AG04450 (cell line): ENCODE measurements around the gene USPL1. TPM values are rescaled to one million over a fixed set of nuclear protein-coding genes. Genes with fewer than 3 reads are reported as not detected.
"Not testable (repeated sequence)": the region's sequence is repeated elsewhere in the genome, so short reads cannot be mapped to it uniquely, and the experiment has no call there.

ENCODE experiments used
- CTCF ChIA-PET: fragments of 300-600, 350-600 bp; formaldehyde crosslinking; extraction: SDS; loops from one replicate; lab custom pipeline; 2022; ENCODE audit warnings: antibody characterized with exemption, inconsistent platforms; lab: Charles Lee
- POLR2A ChIA-PET: fragments of 350-600 bp; formaldehyde crosslinking; extraction: SDS; loops from one replicate; lab custom pipeline; 2021; ENCODE audit warnings: antibody characterized with exemption, inconsistent platforms; lab: Yijun Ruan, JAX
- DNase-seq: peaks from one replicate; pipeline ENCODE4 v3.0.0-alpha.2; 2011; ENCODE audit warnings: low read depth, low spot score
- H3K27ac ChIP-seq: one replicate; pipeline ENCODE4 v1.5.1; 2012; ENCODE audit warnings: low read depth, low read length, control low read depth
- H3K27me3 ChIP-seq: one replicate; pipeline ENCODE4 v1.6.0; 2012; ENCODE audit warnings: low read length; ENCODE audit not compliant: control insufficient read depth, insufficient read depth
- H3K4me3 ChIP-seq: 2 replicates; pipeline ENCODE4 v1.5.1; 2011; ENCODE audit warnings: mild to moderate bottlenecking, low read depth, low read length, control low read depth
- H3K9me3 ChIP-seq: 2 replicates; pipeline ENCODE4 v1.5.1; 2012; ENCODE audit warnings: low read length; ENCODE audit not compliant: control insufficient read depth, insufficient read depth
- CTCF ChIP-seq: IDR thresholded peaks from 2 replicates; pipeline ENCODE4 v1.5.1; 2011; ENCODE audit warnings: low read depth, low read length, control low read depth, inconsistent platforms
- polyA plus RNA-seq: library from polyadenylated mRNA; depleted of rRNA; stranded (reverse); fragments of >200 nt; gene quantifications from 2 replicates; pipeline ENCODE4 v1.2.3, GENCODE V29; 2011

Gene USPL1
- polyA plus RNA-seq, 1 experiment, result 24.1 TPM

GRCh38 chr13:30601836-30602235 lies 15.9 kb upstream of the USPL1 start:
- H3K4me3 ChIP-seq, result no peak overlapping the region
- no peak for TF ChIP-seq CTCF
- no peak for DNase-seq
- ChIA-PET POLR2A (no interaction called here), CTCF (no interaction called here)
- no peaks in the 10 kb centered on the region for H3K27me3 ChIP-seq
- no peaks in the 10 kb centered on the region; the same call in 1 of the 2 replicates for H3K9me3 ChIP-seq
- H3K27ac ChIP-seq, result no peak overlapping the region

GRCh38 chr13:30605052-30605451 lies 12.7 kb upstream of the USPL1 start:
- TF ChIP-seq CTCF, result no peak
- ChIA-PET POLR2A (no interaction called here), CTCF (no interaction called here)
- Histone ChIP-seq H3K9me3 (no peaks in the 10 kb centered on the region; the same call in 1 of the 2 replicates), H3K27ac (no peak overlapping the region), H3K27me3 (no peaks in the 10 kb centered on the region), H3K4me3 (no peak overlapping the region)
- no peak for DNase-seq

- CTCF ChIA-PET, result interaction anchor here (1.7 to 3.6 kb wide), 2 partner anchors 438 to 475 kb away, joined by 4 to 16 read pairs; no protein-coding TSS in a partner anchor
- H3K27me3 ChIP-seq, H3K4me3 ChIP-seq, DNase-seq, H3K27ac ChIP-seq, H3K9me3 ChIP-seq, POLR2A ChIA-PET: not testable (repeated sequence)
These were observed 10.5 kb upstream of the USPL1 start for GRCh38 chr13:30607186-30607585.

GRCh38 chr13:30607908-30608307 lies 9.8 kb upstream of the USPL1 start:
- no peak overlapping the region for H3K27ac ChIP-seq
- no peak for TF ChIP-seq CTCF
- DNase-seq, result no peak
- H3K9me3 ChIP-seq, result no peaks in the 10 kb centered on the region; the same call in 1 of the 2 replicates
- CTCF ChIA-PET, result interaction anchor here (1.7 to 3.6 kb wide), 2 partner anchors 437 to 476 kb away, joined by 4 to 16 read pairs; no protein-coding TSS in a partner anchor
- POLR2A ChIA-PET, result no interaction called here
- H3K4me3 ChIP-seq, result no peak overlapping the region
- H3K27me3 ChIP-seq, result no peaks in the 10 kb centered on the region

DNA sequence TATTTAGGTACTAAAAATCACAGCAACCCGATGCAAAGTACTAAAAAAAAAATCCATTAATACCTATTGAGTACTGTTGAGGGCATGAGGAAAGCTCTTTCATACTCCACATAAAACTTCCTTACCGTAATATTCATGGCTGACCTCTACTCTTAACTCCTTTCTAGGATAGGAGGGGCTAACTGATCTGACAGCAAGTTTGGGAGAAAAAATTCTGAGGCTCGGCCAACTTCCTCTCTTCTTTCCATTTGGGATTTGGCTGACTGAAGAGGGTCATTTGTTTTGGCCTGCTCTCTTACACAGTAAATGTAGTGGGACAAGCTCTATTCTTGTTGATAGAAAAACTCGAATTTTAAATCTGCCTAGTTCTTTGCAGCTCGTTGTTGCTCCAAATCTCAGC lies 9.4 kb upstream of the USPL1 start:
- ChIA-PET CTCF (interaction anchor here (3.6 kb wide), 1 partner anchor 476 kb away, joined by 16 read pairs; no protein-coding TSS in a partner anchor), POLR2A (no interaction called here)

More for the DNA sequence above, 9.4 kb upstream of the USPL1 start:
- H3K27ac ChIP-seq, result no peak overlapping the region
- TF ChIP-seq CTCF, result no peak
- no peak for DNase-seq
- H3K27me3 ChIP-seq, result no peaks in the 10 kb centered on the region
- H3K9me3 ChIP-seq, result no peaks in the 10 kb centered on the region; the same call in 1 of the 2 replicates
- H3K4me3 ChIP-seq, result no peak overlapping the region
